ENCODE measurements around the gene LRRC71. TPM values are rescaled to one million over a fixed set of nuclear protein-coding genes. Genes with fewer than 3 reads are reported as not detected.

The LRRC71 gene
- total RNA-seq, 1 experiment from 2014 or later: 0.22 TPM

DNA sequence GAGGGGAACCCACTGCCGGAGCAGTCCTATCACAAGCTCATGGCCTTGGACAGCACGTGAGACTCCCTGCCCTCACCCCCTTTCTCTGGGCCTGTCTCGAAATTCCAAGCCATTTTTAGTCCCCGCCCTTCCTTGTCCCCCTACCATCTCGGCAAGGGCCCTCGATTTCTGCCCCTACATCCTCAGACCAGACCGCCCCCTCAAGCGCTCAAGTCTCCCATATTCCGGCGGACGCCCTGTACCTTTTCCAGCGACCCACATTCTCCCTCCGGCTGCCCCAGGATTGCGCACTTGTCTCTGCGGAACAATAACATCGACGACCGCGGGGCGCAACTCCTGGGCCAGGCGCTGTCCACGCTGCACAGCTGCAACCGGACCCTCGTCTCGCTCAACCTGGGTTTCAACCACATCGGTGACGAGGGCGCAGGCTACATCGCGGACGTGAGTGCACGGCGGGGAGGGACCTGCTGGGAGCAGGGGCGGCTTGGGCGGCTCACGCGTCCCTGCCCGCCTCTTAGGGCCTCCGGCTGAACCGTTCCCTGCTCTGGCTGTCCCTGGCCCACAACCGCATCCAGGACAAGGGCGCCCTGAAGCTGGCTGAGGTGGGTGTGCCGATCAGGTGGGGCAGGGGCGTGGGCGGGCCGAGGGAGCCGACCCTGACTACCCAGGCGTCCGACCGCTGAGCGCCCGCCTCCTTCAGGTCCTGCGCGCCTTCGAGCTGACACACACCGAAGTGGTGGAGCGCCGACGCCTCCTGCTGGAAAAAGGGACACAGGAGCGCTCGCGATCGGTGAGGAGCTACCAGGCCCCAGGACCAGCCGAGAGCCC is 7.0 kb downstream of the LRRC71 start (continued):
- TF ChIP-seq, protein P1, sequence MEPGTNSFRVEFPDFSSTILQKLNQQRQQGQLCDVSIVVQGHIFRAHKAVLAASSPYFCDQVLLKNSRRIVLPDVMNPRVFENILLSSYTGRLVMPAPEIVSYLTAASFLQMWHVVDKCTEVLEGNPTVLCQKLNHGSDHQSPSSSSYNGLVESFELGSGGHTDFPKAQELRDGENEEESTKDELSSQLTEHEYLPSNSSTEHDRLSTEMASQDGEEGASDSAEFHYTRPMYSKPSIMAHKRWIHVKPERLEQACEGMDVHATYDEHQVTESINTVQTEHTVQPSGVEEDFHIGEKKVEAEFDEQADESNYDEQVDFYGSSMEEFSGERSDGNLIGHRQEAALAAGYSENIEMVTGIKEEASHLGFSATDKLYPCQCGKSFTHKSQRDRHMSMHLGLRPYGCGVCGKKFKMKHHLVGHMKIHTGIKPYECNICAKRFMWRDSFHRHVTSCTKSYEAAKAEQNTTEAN (CRISPR knock-in tag; IDR thresholded peaks at IDR 0.05): no peak

DNA sequence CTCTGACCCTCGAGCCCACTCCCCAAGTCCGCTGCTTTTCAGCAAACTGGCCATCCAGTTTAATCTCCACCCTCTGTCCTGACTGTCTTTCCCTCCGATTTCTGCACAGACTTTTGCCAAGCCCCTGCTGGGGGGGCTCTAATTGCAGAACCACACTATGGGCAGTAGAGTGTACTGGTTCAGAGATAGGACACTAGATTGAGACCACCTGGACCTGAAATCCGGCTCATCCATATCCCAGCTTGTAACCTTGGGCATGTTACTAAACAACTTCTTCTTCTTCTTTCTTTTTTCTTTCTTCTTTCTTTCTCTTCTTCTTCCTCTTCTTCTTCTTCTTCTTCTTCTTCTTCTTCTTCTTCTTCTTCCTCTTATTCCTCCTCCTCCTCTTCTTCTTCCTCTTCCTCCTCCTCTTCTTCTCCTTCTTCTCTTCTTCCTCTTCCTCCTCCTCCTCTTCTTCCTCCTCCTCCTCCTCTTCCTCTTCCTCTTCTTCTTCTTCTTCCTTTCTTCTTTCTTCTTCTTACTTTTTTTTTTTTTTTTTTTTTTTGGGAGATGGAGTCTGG is 7.7 kb downstream of the LRRC71 start:
- TF ChIP-seq, protein P2, sequence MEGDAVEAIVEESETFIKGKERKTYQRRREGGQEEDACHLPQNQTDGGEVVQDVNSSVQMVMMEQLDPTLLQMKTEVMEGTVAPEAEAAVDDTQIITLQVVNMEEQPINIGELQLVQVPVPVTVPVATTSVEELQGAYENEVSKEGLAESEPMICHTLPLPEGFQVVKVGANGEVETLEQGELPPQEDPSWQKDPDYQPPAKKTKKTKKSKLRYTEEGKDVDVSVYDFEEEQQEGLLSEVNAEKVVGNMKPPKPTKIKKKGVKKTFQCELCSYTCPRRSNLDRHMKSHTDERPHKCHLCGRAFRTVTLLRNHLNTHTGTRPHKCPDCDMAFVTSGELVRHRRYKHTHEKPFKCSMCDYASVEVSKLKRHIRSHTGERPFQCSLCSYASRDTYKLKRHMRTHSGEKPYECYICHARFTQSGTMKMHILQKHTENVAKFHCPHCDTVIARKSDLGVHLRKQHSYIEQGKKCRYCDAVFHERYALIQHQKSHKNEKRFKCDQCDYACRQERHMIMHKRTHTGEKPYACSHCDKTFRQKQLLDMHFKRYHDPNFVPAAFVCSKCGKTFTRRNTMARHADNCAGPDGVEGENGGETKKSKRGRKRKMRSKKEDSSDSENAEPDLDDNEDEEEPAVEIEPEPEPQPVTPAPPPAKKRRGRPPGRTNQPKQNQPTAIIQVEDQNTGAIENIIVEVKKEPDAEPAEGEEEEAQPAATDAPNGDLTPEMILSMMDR (IDR thresholded peaks at IDR 0.05): 0 out of 2 replicates have a peak, but pooled peaks have one; percentile 1
- TF ChIP-seq, protein P3, sequence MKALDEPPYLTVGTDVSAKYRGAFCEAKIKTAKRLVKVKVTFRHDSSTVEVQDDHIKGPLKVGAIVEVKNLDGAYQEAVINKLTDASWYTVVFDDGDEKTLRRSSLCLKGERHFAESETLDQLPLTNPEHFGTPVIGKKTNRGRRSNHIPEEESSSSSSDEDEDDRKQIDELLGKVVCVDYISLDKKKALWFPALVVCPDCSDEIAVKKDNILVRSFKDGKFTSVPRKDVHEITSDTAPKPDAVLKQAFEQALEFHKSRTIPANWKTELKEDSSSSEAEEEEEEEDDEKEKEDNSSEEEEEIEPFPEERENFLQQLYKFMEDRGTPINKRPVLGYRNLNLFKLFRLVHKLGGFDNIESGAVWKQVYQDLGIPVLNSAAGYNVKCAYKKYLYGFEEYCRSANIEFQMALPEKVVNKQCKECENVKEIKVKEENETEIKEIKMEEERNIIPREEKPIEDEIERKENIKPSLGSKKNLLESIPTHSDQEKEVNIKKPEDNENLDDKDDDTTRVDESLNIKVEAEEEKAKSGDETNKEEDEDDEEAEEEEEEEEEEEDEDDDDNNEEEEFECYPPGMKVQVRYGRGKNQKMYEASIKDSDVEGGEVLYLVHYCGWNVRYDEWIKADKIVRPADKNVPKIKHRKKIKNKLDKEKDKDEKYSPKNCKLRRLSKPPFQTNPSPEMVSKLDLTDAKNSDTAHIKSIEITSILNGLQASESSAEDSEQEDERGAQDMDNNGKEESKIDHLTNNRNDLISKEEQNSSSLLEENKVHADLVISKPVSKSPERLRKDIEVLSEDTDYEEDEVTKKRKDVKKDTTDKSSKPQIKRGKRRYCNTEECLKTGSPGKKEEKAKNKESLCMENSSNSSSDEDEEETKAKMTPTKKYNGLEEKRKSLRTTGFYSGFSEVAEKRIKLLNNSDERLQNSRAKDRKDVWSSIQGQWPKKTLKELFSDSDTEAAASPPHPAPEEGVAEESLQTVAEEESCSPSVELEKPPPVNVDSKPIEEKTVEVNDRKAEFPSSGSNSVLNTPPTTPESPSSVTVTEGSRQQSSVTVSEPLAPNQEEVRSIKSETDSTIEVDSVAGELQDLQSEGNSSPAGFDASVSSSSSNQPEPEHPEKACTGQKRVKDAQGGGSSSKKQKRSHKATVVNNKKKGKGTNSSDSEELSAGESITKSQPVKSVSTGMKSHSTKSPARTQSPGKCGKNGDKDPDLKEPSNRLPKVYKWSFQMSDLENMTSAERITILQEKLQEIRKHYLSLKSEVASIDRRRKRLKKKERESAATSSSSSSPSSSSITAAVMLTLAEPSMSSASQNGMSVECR (CRISPR knock-in tag; IDR thresholded peaks at IDR 0.05; ENCODE audit: borderline replicate concordance): no peak
- TF ChIP-seq, protein P4, sequence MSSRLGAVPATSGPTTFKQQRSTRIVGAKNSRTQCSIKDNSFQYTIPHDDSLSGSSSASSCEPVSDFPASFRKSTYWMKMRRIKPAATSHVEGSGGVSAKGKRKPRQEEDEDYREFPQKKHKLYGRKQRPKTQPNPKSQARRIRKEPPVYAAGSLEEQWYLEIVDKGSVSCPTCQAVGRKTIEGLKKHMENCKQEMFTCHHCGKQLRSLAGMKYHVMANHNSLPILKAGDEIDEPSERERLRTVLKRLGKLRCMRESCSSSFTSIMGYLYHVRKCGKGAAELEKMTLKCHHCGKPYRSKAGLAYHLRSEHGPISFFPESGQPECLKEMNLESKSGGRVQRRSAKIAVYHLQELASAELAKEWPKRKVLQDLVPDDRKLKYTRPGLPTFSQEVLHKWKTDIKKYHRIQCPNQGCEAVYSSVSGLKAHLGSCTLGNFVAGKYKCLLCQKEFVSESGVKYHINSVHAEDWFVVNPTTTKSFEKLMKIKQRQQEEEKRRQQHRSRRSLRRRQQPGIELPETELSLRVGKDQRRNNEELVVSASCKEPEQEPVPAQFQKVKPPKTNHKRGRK (CRISPR knock-in tag; IDR thresholded peaks at IDR 0.05; ENCODE audit: borderline replicate concordance): peak; percentile 71; the same call in 1 of the 2 replicates

DNA sequence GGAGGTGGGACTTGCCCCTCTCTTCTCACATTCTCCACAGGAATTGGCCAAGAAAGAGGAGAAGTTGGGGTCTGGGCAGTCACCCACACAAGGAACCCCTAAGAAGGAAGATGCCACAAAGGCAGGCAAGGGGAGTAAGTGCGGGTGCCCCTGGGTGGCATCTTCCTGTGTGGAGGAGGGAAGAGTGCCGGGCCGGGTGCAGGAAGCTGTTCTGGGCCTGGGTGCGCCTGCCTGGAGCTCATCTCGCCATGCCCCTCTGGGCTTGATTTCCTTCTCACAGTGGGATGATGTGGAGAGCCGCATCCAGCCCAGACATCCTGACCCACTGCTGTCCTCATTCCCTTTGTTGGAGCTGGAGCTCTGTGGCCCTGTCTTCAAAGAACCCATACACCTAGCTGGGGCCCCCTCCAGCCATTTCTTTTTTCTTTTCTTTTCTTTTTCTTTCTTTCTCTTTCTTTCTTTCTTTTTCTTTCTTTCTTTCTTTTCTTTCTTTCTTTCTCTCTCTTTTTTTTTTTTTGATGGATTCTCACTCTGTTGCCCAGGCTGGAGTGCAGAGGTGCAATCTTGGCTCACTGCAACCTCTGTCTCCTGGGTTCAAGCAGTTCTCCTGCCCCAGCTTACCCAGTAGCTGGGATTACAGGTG is 9.3 kb downstream of the LRRC71 start:
- Mint-ChIP-seq H3K9me3 (no peaks in the 10 kb centered on the region), H3K27ac (no peak overlapping the region), H3K27me3 (ENCODE audit: low read depth) (peaks cover 68% of the 10 kb centered on the region), H3K4me1 (peaks cover 17% of the 10 kb centered on the region), H3K36me3 (no peaks in the 10 kb centered on the region), H3K4me3 (no peak overlapping the region)
- ATAC-seq: no peak
- no peak for DNase-seq (ENCODE audit: low spot score)
- ChIA-PET CTCF (interaction anchor here (0.9 to 11.9 kb wide), 6 partner anchors 12 to 91 kb away, joined by 3 to 233 read pairs (median 12); partner anchors contain the start of gene PEAR1), POLR2A (interaction anchor here (0.6 kb wide), 1 partner anchor 1105 kb away, joined by 3 read pairs; no protein-coding TSS in a partner anchor)
- no peak for TF ChIP-seq NR1H2 (CRISPR knock-in tag; IDR thresholded peaks at IDR 0.05)
- TF ChIP-seq, protein P5, sequence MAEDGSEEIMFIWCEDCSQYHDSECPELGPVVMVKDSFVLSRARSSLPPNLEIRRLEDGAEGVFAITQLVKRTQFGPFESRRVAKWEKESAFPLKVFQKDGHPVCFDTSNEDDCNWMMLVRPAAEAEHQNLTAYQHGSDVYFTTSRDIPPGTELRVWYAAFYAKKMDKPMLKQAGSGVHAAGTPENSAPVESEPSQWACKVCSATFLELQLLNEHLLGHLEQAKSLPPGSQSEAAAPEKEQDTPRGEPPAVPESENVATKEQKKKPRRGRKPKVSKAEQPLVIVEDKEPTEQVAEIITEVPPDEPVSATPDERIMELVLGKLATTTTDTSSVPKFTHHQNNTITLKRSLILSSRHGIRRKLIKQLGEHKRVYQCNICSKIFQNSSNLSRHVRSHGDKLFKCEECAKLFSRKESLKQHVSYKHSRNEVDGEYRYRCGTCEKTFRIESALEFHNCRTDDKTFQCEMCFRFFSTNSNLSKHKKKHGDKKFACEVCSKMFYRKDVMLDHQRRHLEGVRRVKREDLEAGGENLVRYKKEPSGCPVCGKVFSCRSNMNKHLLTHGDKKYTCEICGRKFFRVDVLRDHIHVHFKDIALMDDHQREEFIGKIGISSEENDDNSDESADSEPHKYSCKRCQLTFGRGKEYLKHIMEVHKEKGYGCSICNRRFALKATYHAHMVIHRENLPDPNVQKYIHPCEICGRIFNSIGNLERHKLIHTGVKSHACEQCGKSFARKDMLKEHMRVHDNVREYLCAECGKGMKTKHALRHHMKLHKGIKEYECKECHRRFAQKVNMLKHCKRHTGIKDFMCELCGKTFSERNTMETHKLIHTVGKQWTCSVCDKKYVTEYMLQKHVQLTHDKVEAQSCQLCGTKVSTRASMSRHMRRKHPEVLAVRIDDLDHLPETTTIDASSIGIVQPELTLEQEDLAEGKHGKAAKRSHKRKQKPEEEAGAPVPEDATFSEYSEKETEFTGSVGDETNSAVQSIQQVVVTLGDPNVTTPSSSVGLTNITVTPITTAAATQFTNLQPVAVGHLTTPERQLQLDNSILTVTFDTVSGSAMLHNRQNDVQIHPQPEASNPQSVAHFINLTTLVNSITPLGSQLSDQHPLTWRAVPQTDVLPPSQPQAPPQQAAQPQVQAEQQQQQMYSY (CRISPR knock-in tag; IDR thresholded peaks at IDR 0.05): no peak

More for the DNA sequence above, 7.7 kb downstream of the LRRC71 start:
- H3K27ac Mint-ChIP-seq: no peak overlapping the region
- peak overlapping the region; percentile 68 for H3K4me3 Mint-ChIP-seq
- DNase-seq (ENCODE audit: low spot score): no peak
- no peaks in the 10 kb centered on the region for H3K36me3 Mint-ChIP-seq
- ChIA-PET CTCF (interaction anchor here (0.6 to 11.9 kb wide), 53 partner anchors 8 to 1113 kb away, joined by 3 to 233 read pairs (median 5); partner anchors contain the start of genes CRABP2, HAPLN2, INSRR and ISG20L2), POLR2A (interaction anchor here (1.0 kb wide), 1 partner anchor 176 kb away, joined by 3 read pairs; no protein-coding TSS in a partner anchor)
- ATAC-seq: no peak
- H3K4me1 Mint-ChIP-seq: peaks cover 19% of the 10 kb centered on the region
- peaks cover 84% of the 10 kb centered on the region for H3K27me3 Mint-ChIP-seq (ENCODE audit: low read depth)
- H3K9me3 Mint-ChIP-seq: no peaks in the 10 kb centered on the region
